Measurements from ENCODE around the gene ETV6. TPM values are rescaled to one million over a fixed set of nuclear protein-coding genes. Genes with fewer than 3 reads are reported as not detected.

ETV6 gene
- polyA plus RNA-seq, 1 donor (not counting 4 experiments of a cell fraction or from before 2014, with no cell fraction given): 5.3 TPM

GRCh38 chr12:11762723-11763326, 113.4 kb downstream of the ETV6 start:
- no peaks in the 10 kb centered on the region for H3K27me3 ChIP-seq (ENCODE audit: control insufficient read depth, extremely low read depth, insufficient read depth, low read length)
- FAIRE-seq (no peak), DNase-seq (ENCODE audit: low read depth, low spot score) (no peak)
- no peak overlapping the region for H2AFZ ChIP-seq (ENCODE audit: control insufficient read depth, low read length)
- H3K4me2 ChIP-seq (ENCODE audit: control insufficient read depth, extremely low read depth, insufficient read depth, low read depth, low read length): no peak overlapping the region
- no peaks in the 10 kb centered on the region for H3K79me2 ChIP-seq (ENCODE audit: control insufficient read depth, insufficient read depth, low read length)
- no peak overlapping the region for H3K4me3 ChIP-seq (ENCODE audit: control insufficient read depth in 2 of 3, extremely low read depth in 1 of 3, insufficient read depth in 2 of 3, low read depth in 1 of 3, low read length in 3 of 3)
- dilution Hi-C loops (cut with MboI; ENCODE audit: extremely low pct_ligation_motif_present, low sequenced_read_pairs): no loop called here
- H3K27ac ChIP-seq (ENCODE audit: control insufficient read depth, insufficient read depth, low read length): no peak overlapping the region
- H3K4me1 ChIP-seq (ENCODE audit: control insufficient read depth, extremely low read depth, insufficient read depth, low read length): no peaks in the 10 kb centered on the region
- no peaks in the 10 kb centered on the region for H3K9me1 ChIP-seq (ENCODE audit: control insufficient read depth, extremely low read depth, insufficient read depth, low read length)
- no peak overlapping the region for H3K9ac ChIP-seq (ENCODE audit: control insufficient read depth, extremely low read depth, insufficient read depth, low read length)
- no peaks in the 10 kb centered on the region for H4K20me1 ChIP-seq (ENCODE audit: control insufficient read depth, extremely low read depth, insufficient read depth, low read length)
- H3K36me3 ChIP-seq (ENCODE audit: control insufficient read depth in 2 of 2, extremely low read depth in 1 of 2, insufficient read depth in 2 of 2, low read length in 2 of 2): no peaks in the 10 kb centered on the region
- TF ChIP-seq EZH2 (IDR thresholded peaks at IDR 0.05; ENCODE audit: low read length) (no peak), CTCF (optimal IDR thresholded peaks at IDR 0.05 in 1 of 3, IDR thresholded peaks at IDR 0.05 in 1 of 3, conservative IDR thresholded peaks at IDR 0.05 in 1 of 3; ENCODE audit: extremely low read depth in 1 of 3, insufficient read depth in 2 of 3, low read length in 3 of 3) (no peak)
- H3K9me3 ChIP-seq (ENCODE audit: control insufficient read depth, low read depth, low read length): no peaks in the 10 kb centered on the region

- DNase-seq (ENCODE audit: low read depth, low spot score) (no peak), FAIRE-seq (no peak)
- Histone ChIP-seq H3K79me2 (ENCODE audit: control insufficient read depth, insufficient read depth, low read length) (no peaks in the 10 kb centered on the region), H3K27me3 (ENCODE audit: control insufficient read depth, extremely low read depth, insufficient read depth, low read length) (no peaks in the 10 kb centered on the region), H3K27ac (ENCODE audit: control insufficient read depth, insufficient read depth, low read length) (no peak overlapping the region), H2AFZ (ENCODE audit: control insufficient read depth, low read length) (no peak overlapping the region), H4K20me1 (ENCODE audit: control insufficient read depth, extremely low read depth, insufficient read depth, low read length) (no peaks in the 10 kb centered on the region), H3K9ac (ENCODE audit: control insufficient read depth, extremely low read depth, insufficient read depth, low read length) (no peak overlapping the region), H3K4me2 (ENCODE audit: control insufficient read depth, extremely low read depth, insufficient read depth, low read depth, low read length) (no peak overlapping the region), H3K4me3 (ENCODE audit: control insufficient read depth in 2 of 3, extremely low read depth in 1 of 3, insufficient read depth in 2 of 3, low read depth in 1 of 3, low read length in 3 of 3) (no peak overlapping the region), H3K36me3 (ENCODE audit: control insufficient read depth in 2 of 2, extremely low read depth in 1 of 2, insufficient read depth in 2 of 2, low read length in 2 of 2) (no peaks in the 10 kb centered on the region), H3K4me1 (ENCODE audit: control insufficient read depth, extremely low read depth, insufficient read depth, low read length) (no peaks in the 10 kb centered on the region), H3K9me3 (ENCODE audit: control insufficient read depth, low read depth, low read length) (no peaks in the 10 kb centered on the region), H3K9me1 (ENCODE audit: control insufficient read depth, extremely low read depth, insufficient read depth, low read length) (no peaks in the 10 kb centered on the region)
- dilution Hi-C loops (cut with MboI; ENCODE audit: extremely low pct_ligation_motif_present, low sequenced_read_pairs): no loop called here
- TF ChIP-seq CTCF (optimal IDR thresholded peaks at IDR 0.05 in 1 of 3, IDR thresholded peaks at IDR 0.05 in 1 of 3, conservative IDR thresholded peaks at IDR 0.05 in 1 of 3; ENCODE audit: extremely low read depth in 1 of 3, insufficient read depth in 2 of 3, low read length in 3 of 3) (no peak), EZH2 (IDR thresholded peaks at IDR 0.05; ENCODE audit: low read length) (no peak)
These were observed 114.5 kb downstream of the ETV6 start for GRCh38 chr12:11763760-11764520.
